Stimulated activated CD4-positive, alpha-beta T cell treated with anti-CD3 and anti-CD28 coated beads, TNF-alpha, amount 100 ng/mL, for 48 hours (primary cell): ENCODE data around the gene ATP1A3.
A peak's percentile ranks its signal among the peaks of the same experiment; 100 is the strongest.
"Not testable (repeated sequence)": the region's sequence is repeated elsewhere in the genome, so short reads cannot be mapped to it uniquely, and the experiment has no call there.

ENCODE experiments used
- DNase-seq, 3 donors: peaks; one replicate each; pipeline ENCODE4 v3.0.0-alpha.2; 2020; ENCODE audit warnings: low read depth in 3 of 3

ATP1A3 gene

DNA sequence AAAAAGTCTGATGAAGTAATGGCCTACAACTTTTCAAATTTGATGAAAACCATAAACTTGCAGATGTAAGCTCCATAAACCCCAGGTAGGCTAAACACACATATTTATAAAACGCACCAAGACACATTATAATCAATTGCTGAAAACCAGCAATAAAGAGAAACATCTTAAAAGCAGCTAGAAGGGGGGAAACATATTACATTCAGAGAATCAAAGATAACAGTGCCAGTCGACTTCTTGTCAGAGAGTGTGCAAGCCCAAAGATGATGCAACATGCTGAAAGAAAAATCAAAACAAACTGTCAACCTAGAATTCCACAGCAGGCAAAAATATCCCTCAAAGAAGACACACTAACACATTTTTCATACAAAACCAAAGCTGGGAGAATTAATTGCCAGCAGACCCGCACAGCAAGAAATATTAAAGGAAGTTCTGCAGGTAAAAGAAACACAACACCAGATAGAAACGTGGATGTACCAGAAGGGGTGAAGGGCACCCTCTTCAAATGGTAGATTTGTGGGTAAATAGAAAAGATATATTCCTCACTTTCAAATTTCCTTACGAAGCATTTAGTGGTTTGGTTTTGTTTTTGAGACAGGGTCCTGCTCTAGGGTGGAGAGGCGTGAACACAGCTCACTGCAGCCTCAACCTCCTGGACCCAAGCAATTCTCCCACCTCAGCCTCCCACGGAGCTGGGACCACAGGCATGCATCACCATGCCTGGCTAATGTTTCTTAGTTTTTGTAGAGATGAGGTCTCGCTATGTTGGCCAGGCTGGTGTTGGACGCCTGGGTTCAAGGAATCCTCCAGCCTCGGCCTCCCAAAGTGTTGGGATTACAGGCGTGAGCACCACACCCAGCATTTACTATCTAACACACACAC lies 16.5 kb upstream of the ATP1A3 start:
- no peak for DNase-seq

GRCh38 chr19:42006569-42006968 lies 12.5 kb upstream of the ATP1A3 start:
- no peak for DNase-seq

DNA sequence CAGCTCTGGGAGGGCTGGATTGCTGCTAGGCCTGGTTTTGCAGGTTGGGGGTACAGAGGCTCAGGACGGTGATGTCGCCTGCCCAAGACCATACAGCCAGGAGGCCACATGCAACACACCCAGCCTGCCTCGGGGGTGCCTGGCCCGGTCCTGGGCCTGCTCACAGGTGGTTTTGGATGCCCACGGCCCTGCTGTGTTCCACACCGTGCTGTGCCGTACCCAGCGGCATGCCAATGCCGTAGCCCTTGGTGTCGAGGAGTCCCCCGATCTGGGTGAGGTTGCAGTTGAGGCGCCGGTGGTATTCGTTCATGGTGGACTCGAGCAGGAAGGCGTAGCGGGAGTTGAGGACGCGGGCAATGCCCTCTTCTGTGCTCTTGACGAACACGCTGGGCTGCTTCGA lies 11.5 kb upstream of the ATP1A3 start:
- no peak for DNase-seq

DNA sequence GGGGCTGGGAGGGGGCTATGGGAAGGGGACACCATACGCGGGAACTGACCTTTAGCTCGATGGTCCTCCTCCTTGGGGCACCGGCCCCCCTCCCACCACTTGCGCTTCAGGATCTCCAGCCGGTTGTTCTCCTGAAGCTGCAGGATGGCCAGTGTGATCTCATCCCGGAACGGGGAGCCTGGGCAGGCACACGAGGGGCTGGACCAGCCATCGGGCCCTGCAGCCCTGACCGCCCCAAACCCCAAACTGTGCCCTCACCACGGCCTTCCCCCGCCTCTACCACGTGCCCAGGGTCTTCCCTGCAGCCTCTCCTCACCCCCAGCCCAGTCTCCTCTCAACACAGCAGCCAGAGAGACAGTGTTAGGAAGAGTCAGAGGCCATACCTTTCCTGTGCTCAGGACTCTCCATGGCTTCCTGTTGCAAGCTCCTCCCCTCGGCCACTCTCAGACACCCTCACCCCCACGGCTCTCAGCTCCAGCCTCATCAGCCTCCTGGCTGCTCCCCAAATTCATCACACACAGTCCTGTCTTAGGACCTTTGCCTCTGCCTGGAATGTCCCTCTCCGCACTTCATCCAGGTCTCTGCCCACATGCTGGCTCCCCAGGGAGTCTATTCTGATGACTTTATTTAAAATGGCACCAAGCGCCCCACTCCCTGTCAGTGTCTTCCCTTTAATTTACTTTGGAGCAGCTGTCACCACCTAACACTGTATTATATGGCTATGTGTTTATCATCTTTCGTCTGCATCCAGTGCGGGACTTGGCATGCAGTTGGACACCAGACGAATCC lies 9.7 kb upstream of the ATP1A3 start:
- DNase-seq = no peak

DNA sequence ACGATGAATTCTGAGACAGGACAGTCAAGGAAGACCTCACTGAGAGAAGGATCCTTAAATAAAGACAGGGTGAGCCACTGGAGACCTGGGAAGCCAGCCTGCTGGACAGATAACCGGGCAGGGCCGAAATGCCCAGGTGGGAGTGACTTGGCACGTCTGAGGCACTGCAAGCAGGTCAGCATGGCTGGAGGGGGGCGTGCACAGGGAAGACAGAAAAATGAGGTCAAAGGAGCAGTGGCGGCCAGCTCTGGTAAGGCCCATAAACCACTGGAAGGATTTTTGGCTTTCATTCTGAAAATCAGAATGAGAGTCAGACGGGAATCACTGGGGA lies 5.8 kb upstream of the ATP1A3 start:
- DNase-seq = no peak

DNA sequence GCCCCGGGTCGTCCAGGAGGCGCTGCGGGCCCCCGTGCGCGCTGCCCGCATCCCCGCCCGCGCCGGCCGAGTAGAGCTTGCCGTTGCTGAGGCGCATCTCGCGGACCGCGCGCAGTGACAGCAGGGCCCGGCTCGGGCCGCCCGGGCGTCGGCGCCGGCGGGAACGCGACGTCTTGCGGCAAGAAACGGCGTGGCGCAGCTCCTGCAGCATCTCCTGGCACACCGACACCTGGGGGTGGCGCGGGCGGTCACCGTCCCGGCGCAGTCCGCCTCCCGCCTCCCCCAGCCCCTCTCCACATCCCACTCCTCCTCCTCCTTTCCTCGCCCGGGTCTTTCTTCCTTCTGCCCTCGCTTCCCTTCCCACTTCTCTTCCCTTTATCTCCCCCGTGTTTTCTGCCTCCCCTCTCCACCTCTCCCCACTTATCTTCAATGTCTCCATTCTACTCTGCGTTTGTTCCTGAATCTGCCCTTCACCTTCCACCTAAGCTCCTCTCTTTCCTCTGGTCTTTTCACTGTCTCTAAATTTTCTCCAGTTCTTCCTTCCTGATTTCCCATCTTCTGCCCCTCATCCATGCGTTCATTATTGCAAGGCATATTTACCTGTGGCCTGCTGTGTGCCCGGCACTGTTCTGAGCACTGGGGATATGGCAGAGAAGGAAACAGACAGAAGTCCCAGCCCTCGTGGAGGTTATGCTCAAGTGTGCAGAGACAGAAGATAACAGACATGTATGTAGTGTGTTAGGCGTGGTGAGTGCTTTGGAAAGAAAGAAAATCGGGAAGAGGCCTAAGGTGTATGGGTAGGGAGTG lies 5.2 kb upstream of the ATP1A3 start:
- DNase-seq = no peak

DNA sequence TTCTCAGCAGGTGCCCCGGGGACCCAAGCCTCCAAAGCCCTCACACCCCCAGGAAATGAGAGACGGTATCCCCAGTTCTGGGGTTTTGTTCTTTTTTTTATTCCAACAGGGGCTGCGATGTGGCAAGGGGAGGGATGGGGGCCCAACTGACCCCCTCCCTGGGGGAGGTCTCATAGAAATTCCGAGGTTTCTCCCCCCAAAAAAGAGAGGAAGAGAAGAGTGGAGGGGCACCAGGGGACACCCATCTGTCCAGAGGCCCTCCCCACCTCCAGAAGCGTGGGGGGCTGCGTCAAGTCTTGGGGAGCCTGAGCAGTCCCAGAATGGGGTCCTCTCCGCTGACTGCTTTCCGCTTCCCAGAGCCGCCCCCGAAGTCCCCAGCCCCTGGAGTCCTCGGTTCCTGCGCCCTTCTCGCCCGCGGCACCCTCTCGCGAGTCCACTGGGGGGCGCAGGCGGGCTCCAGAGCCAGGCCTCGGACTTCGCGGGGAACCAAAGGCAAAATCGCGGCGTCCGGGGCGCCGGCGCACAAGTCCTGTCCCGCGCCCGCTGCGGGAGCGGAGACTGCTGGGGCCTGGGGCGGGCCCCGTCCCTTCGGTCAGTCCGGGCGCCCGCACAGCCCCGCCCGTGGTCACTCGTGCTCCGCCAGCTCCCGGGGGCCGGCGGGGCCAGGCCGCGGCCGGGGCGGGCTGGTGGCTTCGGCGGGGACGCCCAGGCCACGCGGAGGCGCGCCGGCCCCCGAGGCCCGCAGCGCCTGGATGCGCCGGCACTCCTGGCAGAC lies 4.4 kb upstream of the ATP1A3 start:
- DNase-seq = peak in 1 of 3 donors; percentile 58

- DNase-seq = no peak
Observed at GRCh38 chr19:41997851-41998229, 3.8 kb upstream of the ATP1A3 start.

DNA sequence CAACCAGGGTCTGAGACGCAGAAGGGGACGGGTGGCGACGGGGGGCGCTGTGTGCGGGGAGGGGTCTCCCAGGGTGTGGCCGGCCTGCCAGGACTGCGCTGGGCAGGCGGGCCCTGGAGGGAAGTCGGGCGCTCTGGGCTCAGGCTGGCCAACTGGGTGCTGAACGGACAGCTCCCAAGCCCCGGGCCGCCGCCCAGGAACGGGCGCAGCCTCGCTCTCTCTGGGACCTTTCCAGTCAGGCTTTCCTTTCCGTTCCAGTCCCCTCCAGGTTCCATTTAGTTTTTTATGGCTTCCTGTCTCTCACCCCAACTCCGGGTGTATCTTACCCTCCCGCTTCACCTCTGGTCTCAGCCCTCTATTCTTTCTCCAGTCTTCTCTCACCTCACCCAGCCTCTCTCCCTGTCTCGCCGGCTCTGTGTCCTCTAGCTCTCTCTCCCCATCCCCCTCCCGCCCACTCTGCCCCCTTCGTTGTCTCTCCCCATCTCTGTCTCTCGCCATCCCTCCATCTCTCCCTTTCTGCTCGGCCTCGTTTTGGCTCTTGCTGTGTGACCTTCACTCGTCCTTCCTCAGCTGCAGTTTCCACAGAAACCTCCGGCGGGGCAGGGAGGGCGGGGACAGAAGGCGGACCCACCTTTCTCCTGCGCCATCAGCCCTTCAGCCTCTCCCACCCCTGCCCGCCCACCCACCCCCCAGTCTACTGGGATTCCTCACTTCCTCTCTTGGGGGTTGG lies 3.3 kb upstream of the ATP1A3 start:
- DNase-seq = peak in 2 of 3 donors; percentile 8 to 45

DNA sequence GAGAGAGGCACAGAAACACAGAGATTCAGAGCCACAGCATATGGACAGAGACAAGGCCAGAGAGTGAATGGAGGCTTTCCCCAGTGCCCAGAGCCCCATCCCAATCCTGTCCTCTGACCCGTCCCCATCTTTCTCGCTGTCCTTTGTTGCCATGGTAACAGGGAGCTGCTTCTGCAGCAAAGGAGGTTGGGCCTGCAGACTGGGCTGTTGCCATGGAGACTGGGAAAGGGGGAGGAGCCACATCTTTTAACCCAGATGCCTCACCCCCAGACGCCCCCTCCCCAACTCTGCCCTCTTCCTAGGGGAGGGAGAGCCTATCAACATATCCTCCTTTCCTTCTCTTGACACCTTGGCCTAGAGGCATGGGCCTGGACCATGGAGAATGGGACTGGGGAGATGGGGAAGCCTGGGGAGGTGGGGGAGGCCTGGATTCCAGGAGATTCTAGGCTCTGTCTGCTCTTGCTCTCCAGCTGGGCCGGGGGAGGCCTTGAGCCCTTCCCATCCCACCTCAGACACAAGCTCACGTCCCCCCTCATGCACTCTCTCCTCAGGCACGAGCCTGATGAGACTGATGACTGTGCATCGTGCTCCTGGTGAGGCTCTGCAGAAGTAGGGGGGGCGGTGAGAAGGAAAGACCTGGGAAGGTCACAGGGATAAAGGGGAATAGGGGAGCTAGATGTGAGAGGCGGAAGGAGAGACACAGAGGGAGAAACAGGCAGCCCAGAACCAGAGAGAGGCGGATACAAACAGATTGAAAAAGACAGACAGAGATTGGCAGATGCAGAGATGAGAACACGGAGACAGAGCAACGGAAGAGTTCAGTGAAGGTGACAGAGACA lies 2.1 kb upstream of the ATP1A3 start:
- DNase-seq = no peak

- no peak for DNase-seq
Observed at GRCh38 chr19:41994994-41995958, 1.2 kb upstream of the ATP1A3 start.

DNA sequence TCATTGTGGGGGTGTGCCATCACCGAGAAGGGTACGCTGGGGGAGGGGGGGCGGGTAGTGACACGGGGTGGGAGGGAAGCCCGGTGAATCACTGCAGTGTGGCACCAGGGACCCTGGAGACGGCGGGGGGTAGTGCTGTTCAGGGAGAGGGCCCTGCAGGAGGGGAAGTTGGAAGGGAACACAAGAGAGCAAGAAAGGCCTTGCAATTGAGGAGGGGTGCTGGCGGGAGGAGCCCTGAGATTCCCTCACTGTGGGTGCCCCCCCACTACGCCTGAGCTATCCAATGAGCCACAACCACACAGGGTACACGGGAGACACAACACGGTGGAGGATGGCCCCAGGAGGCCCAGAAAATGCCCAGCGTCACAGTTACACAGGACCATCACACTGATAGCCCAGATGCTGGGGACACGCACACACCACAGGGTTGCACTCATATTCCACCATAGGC lies 516 bp upstream of the ATP1A3 start:
- no peak for DNase-seq

DNA sequence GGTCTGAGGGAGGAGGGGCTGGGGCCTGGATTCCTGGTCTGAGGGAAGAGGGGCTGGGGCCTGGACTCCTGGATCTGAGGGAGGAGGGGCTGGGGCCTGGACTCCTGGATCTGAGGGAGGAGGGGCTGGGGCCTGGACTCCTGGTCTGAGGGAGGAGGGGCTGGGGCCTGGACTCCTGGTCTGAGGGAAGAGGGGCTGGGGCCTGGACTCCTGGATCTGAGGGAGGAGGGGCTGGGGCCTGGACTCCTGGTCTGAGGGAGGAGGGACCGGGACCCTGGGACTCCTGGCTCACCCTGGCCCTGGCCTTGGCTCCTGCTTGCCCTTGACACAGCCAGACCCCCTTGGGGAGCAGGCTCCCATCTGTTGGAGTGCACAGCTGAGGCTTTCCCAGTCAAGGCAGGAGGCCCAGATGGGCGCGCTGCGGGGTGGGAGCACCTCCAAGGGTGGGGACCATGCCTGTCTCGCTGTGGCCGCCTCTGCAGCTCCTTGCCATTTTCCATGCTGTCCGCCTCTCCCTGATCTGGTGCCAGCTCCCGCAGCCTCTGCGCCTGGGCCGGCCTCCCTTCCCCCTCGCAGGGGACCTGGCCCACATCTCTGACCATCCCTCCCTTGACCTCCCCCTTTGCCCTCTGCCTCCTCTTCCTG lies 2.0 kb downstream of the ATP1A3 start:
- not testable (repeated sequence) for DNase-seq

- DNase-seq = no peak
Observed at GRCh38 chr19:41991025-41991424, 3.0 kb downstream of the ATP1A3 start.

GRCh38 chr19:41990615-41991014 lies 3.4 kb downstream of the ATP1A3 start:
- no peak for DNase-seq

DNA sequence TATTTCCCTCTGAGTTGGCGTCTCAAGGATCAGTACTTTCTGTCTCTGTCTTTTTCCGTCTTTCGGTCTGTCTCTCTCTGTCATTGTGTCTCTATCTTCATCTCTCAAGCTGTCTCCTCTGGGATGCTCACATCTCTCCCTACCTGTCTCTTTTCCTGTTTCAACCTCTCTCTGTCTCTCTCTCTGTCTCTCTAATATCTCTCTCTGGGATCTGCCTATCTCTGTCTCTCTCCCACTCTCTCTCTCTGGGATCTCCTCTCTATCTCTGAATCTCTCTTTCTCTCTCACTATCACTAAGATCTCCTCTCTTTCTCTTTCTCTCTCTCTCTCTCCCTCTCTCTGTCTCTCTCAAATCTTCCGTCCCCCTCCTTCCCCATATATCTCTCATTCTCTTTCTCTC lies 4.0 kb downstream of the ATP1A3 start:
- no peak for DNase-seq

DNA sequence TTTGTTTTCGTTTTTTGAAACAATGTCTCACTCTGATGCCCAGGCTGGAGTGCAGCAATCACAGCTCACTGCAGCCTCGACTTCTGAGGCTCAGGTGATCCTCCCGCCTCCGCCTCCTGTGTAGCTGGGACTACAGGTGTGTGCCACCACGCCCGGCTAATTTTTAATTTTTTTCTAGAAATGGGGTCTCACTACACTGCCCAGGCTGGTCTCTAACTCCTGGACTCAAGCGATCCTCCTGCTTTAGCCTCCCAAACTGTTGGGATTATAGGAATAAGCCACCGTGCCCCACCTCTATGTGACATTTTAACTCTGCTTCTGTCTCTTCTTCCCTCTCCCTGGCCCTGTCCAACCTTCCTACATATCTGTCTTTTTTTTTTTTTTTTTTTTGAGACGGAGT lies 5.1 kb downstream of the ATP1A3 start:
- no peak for DNase-seq
